ENCODE data around the gene CFAP20DC. TPM values are rescaled to one million over a fixed set of nuclear protein-coding genes. Genes with fewer than 3 reads are reported as not detected.

Gene CFAP20DC
- total and polyA plus RNA-seq, 2 donors (not counting 1 experiment from before 2014, with no cell fraction given), result 1.9 to 3.8 TPM

DNA sequence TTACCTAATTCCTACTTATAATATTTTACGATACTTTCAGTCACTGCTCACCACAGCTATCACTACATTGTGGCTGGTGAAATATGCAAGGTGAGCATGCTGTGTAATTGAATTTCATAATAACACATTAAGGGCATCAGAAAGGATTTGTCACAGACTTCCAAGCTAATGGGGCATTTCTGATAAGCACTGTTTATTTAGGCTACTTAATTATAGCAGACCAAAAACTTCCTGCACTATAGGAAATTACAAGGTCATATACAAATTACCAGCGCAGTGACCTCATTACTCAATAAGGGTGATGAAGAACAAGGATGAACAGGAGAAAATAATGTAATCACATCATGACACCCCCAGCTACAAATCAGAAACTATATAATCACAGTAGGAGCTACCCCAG is 294.7 kb downstream of the CFAP20DC start:
- Histone ChIP-seq H3K4me2 (ENCODE audit: extremely low read depth, insufficient read depth, low read length) (no peak overlapping the region), H3K79me2 (ENCODE audit: control insufficient read depth, insufficient read depth, low read length) (no peaks in the 10 kb centered on the region), H4K20me1 (ENCODE audit: control insufficient read depth, extremely low read depth, insufficient read depth, low read length) (no peaks in the 10 kb centered on the region), H3K9me3 (ENCODE audit: control insufficient read depth, insufficient read depth, low read depth, low read length) (no peaks in the 10 kb centered on the region), H3K27ac (ENCODE audit: insufficient read depth, low read length) (no peak overlapping the region), H2AFZ (ENCODE audit: low read length) (no peak overlapping the region), H3K4me1 (ENCODE audit: control insufficient read depth, extremely low read depth, insufficient read depth, low read length) (no peaks in the 10 kb centered on the region), H3K9ac (ENCODE audit: insufficient read depth, low read length) (no peak overlapping the region), H3K27me3 (ENCODE audit: control insufficient read depth, insufficient read depth, low read length) (no peaks in the 10 kb centered on the region), H3K36me3 (ENCODE audit: control insufficient read depth, insufficient read depth, low read length) (no peaks in the 10 kb centered on the region), H3K4me3 (replicated peaks in 1 of 4; ENCODE audit: control extremely low read depth in 1 of 4, insufficient read depth in 1 of 4, low read depth in 3 of 4, low read length in 4 of 4) (no peak overlapping the region)
- no peak for DNase-seq (ENCODE audit: low read depth in 2 of 2)
- TF ChIP-seq CTCF (conservative IDR thresholded peaks at IDR 0.05 in 1 of 2, IDR thresholded peaks at IDR 0.05 in 1 of 2; ENCODE audit: low read depth in 1 of 2, low read length in 2 of 2) (no peak), EZH2 (IDR thresholded peaks at IDR 0.05; ENCODE audit: low read length, missing control alignments) (no peak)

- Histone ChIP-seq H3K36me3 (ENCODE audit: control insufficient read depth, insufficient read depth, low read length) (no peaks in the 10 kb centered on the region), H3K4me2 (ENCODE audit: extremely low read depth, insufficient read depth, low read length) (no peak overlapping the region), H3K4me1 (ENCODE audit: control insufficient read depth, extremely low read depth, insufficient read depth, low read length) (no peaks in the 10 kb centered on the region), H3K27me3 (ENCODE audit: control insufficient read depth, insufficient read depth, low read length) (no peaks in the 10 kb centered on the region), H3K9ac (ENCODE audit: insufficient read depth, low read length) (no peak overlapping the region), H2AFZ (ENCODE audit: low read length) (no peak overlapping the region), H3K4me3 (replicated peaks in 1 of 4; ENCODE audit: control extremely low read depth in 1 of 4, insufficient read depth in 1 of 4, low read depth in 3 of 4, low read length in 4 of 4) (no peak overlapping the region), H3K9me3 (ENCODE audit: control insufficient read depth, insufficient read depth, low read depth, low read length) (no peaks in the 10 kb centered on the region), H3K27ac (ENCODE audit: insufficient read depth, low read length) (no peak overlapping the region), H4K20me1 (ENCODE audit: control insufficient read depth, extremely low read depth, insufficient read depth, low read length) (no peaks in the 10 kb centered on the region), H3K79me2 (ENCODE audit: control insufficient read depth, insufficient read depth, low read length) (no peaks in the 10 kb centered on the region)
- no peak for DNase-seq (ENCODE audit: low read depth in 2 of 2)
- no peak for TF ChIP-seq CTCF (conservative IDR thresholded peaks at IDR 0.05 in 1 of 2, IDR thresholded peaks at IDR 0.05 in 1 of 2; ENCODE audit: low read depth in 1 of 2, low read length in 2 of 2)
- TF ChIP-seq EZH2 (IDR thresholded peaks at IDR 0.05; ENCODE audit: low read length, missing control alignments), result no peak
Observed at GRCh38 chr3:58754074-58754473, 295.8 kb downstream of the CFAP20DC start.

GRCh38 chr3:58751882-58752567 is 297.8 kb downstream of the CFAP20DC start:
- Histone ChIP-seq H3K36me3 (ENCODE audit: control insufficient read depth, insufficient read depth, low read length) (no peaks in the 10 kb centered on the region), H3K4me1 (ENCODE audit: control insufficient read depth, extremely low read depth, insufficient read depth, low read length) (no peaks in the 10 kb centered on the region), H3K9ac (ENCODE audit: insufficient read depth, low read length) (no peak overlapping the region), H3K9me3 (ENCODE audit: control insufficient read depth, insufficient read depth, low read depth, low read length) (no peaks in the 10 kb centered on the region), H4K20me1 (ENCODE audit: control insufficient read depth, extremely low read depth, insufficient read depth, low read length) (no peaks in the 10 kb centered on the region), H3K27ac (ENCODE audit: insufficient read depth, low read length) (no peak overlapping the region), H3K79me2 (ENCODE audit: control insufficient read depth, insufficient read depth, low read length) (no peaks in the 10 kb centered on the region), H3K27me3 (ENCODE audit: control insufficient read depth, insufficient read depth, low read length) (no peaks in the 10 kb centered on the region), H3K4me3 (replicated peaks in 1 of 4; ENCODE audit: control extremely low read depth in 1 of 4, insufficient read depth in 1 of 4, low read depth in 3 of 4, low read length in 4 of 4) (no peak overlapping the region), H3K4me2 (ENCODE audit: extremely low read depth, insufficient read depth, low read length) (no peak overlapping the region), H2AFZ (ENCODE audit: low read length) (no peak overlapping the region)
- TF ChIP-seq EZH2 (IDR thresholded peaks at IDR 0.05; ENCODE audit: low read length, missing control alignments) (no peak), CTCF (conservative IDR thresholded peaks at IDR 0.05 in 1 of 2, IDR thresholded peaks at IDR 0.05 in 1 of 2; ENCODE audit: low read depth in 1 of 2, low read length in 2 of 2) (no peak)
- no peak for DNase-seq (ENCODE audit: low read depth in 2 of 2)
